H1 (cell line): Measurements from ENCODE around the gene FGF14. TPM values are rescaled to one million over a fixed set of nuclear protein-coding genes. Genes with fewer than 3 reads are reported as not detected.

Source experiments
- CTCF ChIA-PET: fragments of 300-600 bp; sonication (Branson Sonifier 250); formaldehyde crosslinking; loops from one replicate; lab custom pipeline; 2021; ENCODE audit not compliant: partially characterized antibody; lab: Charles Lee
- POLR2A ChIA-PET: fragments of 300-600 bp; sonication (Branson Sonifier 250); formaldehyde crosslinking; loops from one replicate; lab custom pipeline; 2021; ENCODE audit warnings: inconsistent platforms; ENCODE audit not compliant: partially characterized antibody; lab: Charles Lee
- DNase-seq, 2 experiments: peaks; one replicate each; pipeline versions ENCODE4 v3.0.0 to v3.0.0-alpha.2; 2010 to 2022; ENCODE audit warnings: low spot score in 2 of 2, low read depth in 1 of 2, mixed read lengths in 1 of 2
- FAIRE-seq: peaks from 2 replicates; lab custom pipeline; 2011; peaks lifted over from hg19 to GRCh38; lab: Jason Lieb, UNC
- H2AFZ ChIP-seq: 2 replicates; pipeline ENCODE4 v1.8.1; 2012; ENCODE audit warnings: low read length, inconsistent platforms
- H2AK5ac ChIP-seq: 2 replicates; pipeline ENCODE4 v1.6.1; 2013; ENCODE audit warnings: low read depth, low read length
- H2BK120ac ChIP-seq: replicated peaks from 2 replicates; pipeline ENCODE3; 2013; ENCODE audit warnings: low read depth, low read length, inconsistent platforms
- H2BK12ac ChIP-seq: 2 replicates; pipeline ENCODE4 v1.6.1; 2013; ENCODE audit warnings: low read depth, low read length
- H2BK15ac ChIP-seq: 2 replicates; pipeline ENCODE4 v1.6.1; 2013; ENCODE audit warnings: low read length
- H2BK20ac ChIP-seq: 2 replicates; pipeline ENCODE4 v1.6.1; 2013; ENCODE audit warnings: low read length
- H2BK5ac ChIP-seq: 2 replicates; pipeline ENCODE4 v1.6.1; 2013; ENCODE audit warnings: low read depth, low read length
- H3K14ac ChIP-seq: 2 replicates; pipeline ENCODE4 v1.6.1; 2013; ENCODE audit warnings: inconsistent platforms; ENCODE audit not compliant: insufficient read length
- H3K18ac ChIP-seq: 2 replicates; pipeline ENCODE4 v1.6.1; 2013; ENCODE audit warnings: low read length; ENCODE audit errors: extremely low read depth
- H3K23ac ChIP-seq: 2 replicates; pipeline ENCODE4 v1.6.1; 2013; ENCODE audit warnings: inconsistent platforms; ENCODE audit not compliant: insufficient read length
- H3K23me2 ChIP-seq: 2 replicates; pipeline ENCODE4 v1.6.1; 2013; ENCODE audit warnings: low read depth, low read length
- H3K27ac ChIP-seq: 2 replicates; pipeline ENCODE4 v1.6.1; 2011; ENCODE audit warnings: low read depth, low read length, inconsistent platforms
- H3K27me3 ChIP-seq, 4 experiments: replicated peaks in 1 of 4; 1 replicate in 1 of 4; 2 replicates in 3 of 4; pipeline versions ENCODE4 v1.6.1 to v1.8.1; 2011 to 2013; ENCODE audit warnings: low read length in 3 of 4, mild to moderate bottlenecking in 3 of 4, inconsistent platforms in 2 of 4, mixed read lengths in 2 of 4, moderate library complexity in 1 of 4; ENCODE audit not compliant: control insufficient read depth in 3 of 4, insufficient read depth in 3 of 4; ENCODE audit errors: extremely low read depth in 1 of 4
- H3K36me3 ChIP-seq, 4 experiments: 2 replicates each; pipeline versions ENCODE4 v1.6.1 to v1.8.1; 2011 to 2013; ENCODE audit warnings: mild to moderate bottlenecking in 4 of 4, low read length in 3 of 4, moderate library complexity in 2 of 4, control low read depth in 1 of 4, inconsistent platforms in 1 of 4; ENCODE audit not compliant: insufficient read depth in 4 of 4, control insufficient read depth in 2 of 4
- H3K4ac ChIP-seq: replicated peaks from 2 replicates; pipeline ENCODE3; 2013; ENCODE audit warnings: low read length, low read depth, mixed read lengths, inconsistent platforms; ENCODE audit not compliant: insufficient read length
- H3K4me1 ChIP-seq, 4 experiments: replicated peaks in 1 of 4; 1 replicate in 1 of 4; 2 replicates in 3 of 4; pipeline versions ENCODE4 v1.6.1 to v1.8.1; 2011 to 2013; ENCODE audit warnings: low read length in 3 of 4, inconsistent platforms in 2 of 4, mixed read lengths in 1 of 4; ENCODE audit not compliant: insufficient read depth in 4 of 4, control insufficient read depth in 3 of 4
- H3K4me2 ChIP-seq, 2 experiments: 2 replicates each; pipeline versions ENCODE4 v1.6.1 to v1.8.1; 2011 to 2013; ENCODE audit warnings: low read depth in 2 of 2, low read length in 2 of 2, control low read depth in 1 of 2, inconsistent platforms in 1 of 2, mild to moderate bottlenecking in 1 of 2; ENCODE audit not compliant: insufficient read depth in 1 of 2
- H3K4me3 ChIP-seq, 4 experiments: fragments of 200-600, 300-600 bp in 1 of 4; sonication (generic), shearing (Covaris generic), sonication (Bioruptor Twin) in 1 of 4; 2 replicates each; pipeline versions ENCODE4 v1.5.1 to v1.8.1; 2011 to 2016; ENCODE audit warnings: low read length in 4 of 4, low read depth in 3 of 4, control low read depth in 2 of 4, inconsistent platforms in 2 of 4, mild to moderate bottlenecking in 2 of 4, mixed read lengths in 1 of 4, moderate library complexity in 1 of 4; ENCODE audit not compliant: insufficient read depth in 2 of 4; ENCODE audit errors: extremely low read depth in 1 of 4
- H3K56ac ChIP-seq: replicated peaks from 2 replicates; pipeline ENCODE3; 2013; ENCODE audit warnings: low read depth, mild to moderate bottlenecking, mixed read lengths, low read length, inconsistent platforms; ENCODE audit not compliant: insufficient read length
- H3K79me1 ChIP-seq: 2 replicates; pipeline ENCODE4 v1.6.1; 2013; ENCODE audit warnings: low read depth, low read length, control low read depth
- H3K79me2 ChIP-seq, 2 experiments: 2 replicates each; pipeline versions ENCODE4 v1.6.1 to v1.8.1; 2012 to 2013; ENCODE audit warnings: low read length in 2 of 2, mild to moderate bottlenecking in 2 of 2, inconsistent platforms in 1 of 2; ENCODE audit not compliant: insufficient read depth in 2 of 2, control insufficient read depth in 1 of 2
- H3K9ac ChIP-seq, 4 experiments: replicated peaks in 1 of 4; 1 replicate in 1 of 4; 2 replicates in 3 of 4; pipeline versions ENCODE4 v1.6.1 to v1.8.1; 2011 to 2013; ENCODE audit warnings: low read depth in 3 of 4, low read length in 3 of 4, control low read depth in 2 of 4, mild to moderate bottlenecking in 2 of 4, moderate library complexity in 2 of 4, inconsistent platforms in 1 of 4; ENCODE audit errors: extremely low read depth in 1 of 4
- H3K9me3 ChIP-seq, 2 experiments: 2 replicates each; pipeline versions ENCODE4 v1.6.1 to v1.8.1; 2012 to 2013; ENCODE audit warnings: mild to moderate bottlenecking in 2 of 2, moderate library complexity in 2 of 2, control low read depth in 1 of 2, inconsistent platforms in 1 of 2, low read depth in 1 of 2, low read length in 1 of 2, mixed read lengths in 1 of 2; ENCODE audit not compliant: insufficient read depth in 2 of 2
- H4K20me1 ChIP-seq, 2 experiments: replicated peaks in 1 of 2; 2 replicates each; pipeline versions ENCODE3 to v1.8.1; 2011 to 2013; ENCODE audit warnings: inconsistent platforms in 2 of 2, low read length in 2 of 2, mild to moderate bottlenecking in 1 of 2; ENCODE audit not compliant: insufficient read depth in 2 of 2, control insufficient read depth in 1 of 2
- H4K5ac ChIP-seq: 2 replicates; pipeline ENCODE4 v1.6.1; 2013; ENCODE audit warnings: low read length, low read depth, mixed read lengths, inconsistent platforms; ENCODE audit not compliant: insufficient read length
- H4K8ac ChIP-seq: 2 replicates; pipeline ENCODE4 v1.8.0; 2013; ENCODE audit warnings: mild to moderate bottlenecking, moderate library complexity, low read length, inconsistent platforms; ENCODE audit not compliant: insufficient read depth; ENCODE audit errors: extremely low read depth
- H4K91ac ChIP-seq: replicated peaks from 2 replicates; pipeline ENCODE3; 2013; ENCODE audit warnings: low read length, mixed read lengths, inconsistent platforms; ENCODE audit not compliant: insufficient read length
- CBX5 ChIP-seq: fragments of 300-800, 300-1000 bp; sonication (generic); IDR thresholded peaks from 2 replicates; pipeline ENCODE4 v1.7.1; 2016; ENCODE audit warnings: antibody characterized with exemption, low read length, low read depth
- EP300 ChIP-seq, 2 experiments: IDR thresholded peaks; 1 replicate in 1 of 2; 2 replicates in 1 of 2; pipeline ENCODE4 v1.6.1; 2011 to 2012; ENCODE audit warnings: low read depth in 2 of 2, low read length in 2 of 2, mild to moderate bottlenecking in 2 of 2, borderline replicate concordance in 1 of 2, inconsistent platforms in 1 of 2, moderate library complexity in 1 of 2
- HDAC2 ChIP-seq, 2 experiments: fragments of 300-600 bp in 1 of 2; sonication (generic) in 1 of 2; IDR thresholded peaks; 2 replicates each; pipeline ENCODE4 v1.6.1; 2011 to 2012; ENCODE audit warnings: low read depth in 2 of 2, low read length in 2 of 2, mild to moderate bottlenecking in 2 of 2, moderate library complexity in 2 of 2, borderline replicate concordance in 1 of 2, inconsistent platforms in 1 of 2
- PHF8 ChIP-seq: fragments of 200-600 bp; sonication (generic); conservative IDR thresholded peaks from 2 replicates; pipeline ENCODE4 v1.7.1; 2012; ENCODE audit warnings: low read depth, mild to moderate bottlenecking, inconsistent platforms, low read length, moderate library complexity
- POU5F1 ChIP-seq: IDR thresholded peaks from 2 replicates; pipeline ENCODE4 v1.6.1; 2011; ENCODE audit warnings: low read depth, mild to moderate bottlenecking, low read length, moderate library complexity
- SAP30 ChIP-seq: fragments of 300-600 bp; sonication (generic); IDR thresholded peaks from 2 replicates; pipeline ENCODE4 v1.7.1; 2012; ENCODE audit warnings: low read length, moderate library complexity, mild to moderate bottlenecking, inconsistent platforms; ENCODE audit not compliant: insufficient read depth, insufficient replicate concordance
- SRF ChIP-seq: IDR thresholded peaks from 2 replicates; pipeline ENCODE4 v1.6.1; 2011; ENCODE audit warnings: mild to moderate bottlenecking, low read depth, low read length, moderate library complexity
- TCF12 ChIP-seq: IDR thresholded peaks from 2 replicates; pipeline ENCODE4 v1.6.1; 2011; ENCODE audit warnings: low read depth, mild to moderate bottlenecking, low read length
- ZNF274 ChIP-seq: IDR thresholded peaks from 2 replicates; pipeline ENCODE4 v1.7.0; 2012; ENCODE audit warnings: low read length, borderline replicate concordance; ENCODE audit errors: extremely low read depth
- polyA plus RNA-seq, 7 experiments: library from polyadenylated mRNA; depleted of rRNA in 3 of 7; stranded (reverse) in 5 of 7; unstranded in 2 of 7; fragments of >200 nt in 5 of 7; fragments of 200-250 nt in 2 of 7; gene quantifications; 1 replicate in 5 of 7; 2 replicates in 1 of 7; 4 replicates in 1 of 7; pipeline versions ENCODE4 v1.2.1 to v1.2.3, GENCODE V29; 2011 to 2013; ENCODE audit warnings: missing spikeins in 2 of 7, mixed read lengths in 2 of 7
- total RNA-seq: library from RNA; stranded (reverse); fragmentation: NEBNext Ultra II Directional; extraction: Animal tissue kit (Norgen Biotek cat#: 25700); gene quantifications from 2 replicates; pipeline ENCODE4 v1.2.1, GENCODE V29; 2021

The FGF14 gene
- total and polyA plus RNA-seq, 2 of the 8 experiments (the other 6 are each of a cell fraction or from before 2014, with no cell fraction given), result 0.05 to 0.58 TPM

DNA sequence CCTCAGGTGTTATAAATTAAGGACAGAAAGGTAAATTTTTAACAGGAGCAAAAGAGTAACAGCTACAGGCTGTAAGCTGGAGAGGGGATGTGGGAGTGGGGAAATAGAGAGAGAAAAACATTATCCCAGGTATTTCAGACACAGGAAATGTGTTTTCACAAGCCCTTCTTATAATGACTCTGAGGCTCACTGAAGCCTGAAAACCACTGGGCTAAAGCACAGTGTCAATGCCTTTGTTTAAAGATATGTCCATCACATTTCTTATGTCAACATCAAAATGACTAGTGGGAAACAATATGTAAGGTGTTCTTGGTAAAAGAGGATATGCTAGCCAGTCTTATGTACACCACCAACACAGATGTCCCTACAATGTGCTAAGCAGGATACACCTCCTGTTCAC, 365.9 kb downstream of the FGF14 start:
- H2AFZ ChIP-seq, result no peak overlapping the region
- no peak overlapping the region for H3K4me2 ChIP-seq
- no peak overlapping the region for H3K23ac ChIP-seq
- H2BK20ac ChIP-seq, result no peak overlapping the region
- H4K91ac ChIP-seq, result no peak overlapping the region
- H3K18ac ChIP-seq, result no peak overlapping the region
- H3K36me3 ChIP-seq, result no peaks in the 10 kb centered on the region
- no peak overlapping the region for H2BK15ac ChIP-seq
- no peak overlapping the region for H3K9ac ChIP-seq
- H3K4me1 ChIP-seq, result peaks cover 0 to 4% (median 0%) of the 10 kb centered on the region in 4 experiments; a peak in 2 of 7 replicates
- H3K27ac ChIP-seq, result no peak overlapping the region
- no peak overlapping the region for H4K5ac ChIP-seq
- no peak overlapping the region for H2AK5ac ChIP-seq
- no peaks in the 10 kb centered on the region for H3K79me2 ChIP-seq
- no peaks in the 10 kb centered on the region for H3K27me3 ChIP-seq
- H2BK5ac ChIP-seq, result no peak overlapping the region
- H3K9me3 ChIP-seq, result no peaks in the 10 kb centered on the region
- H3K14ac ChIP-seq, result no peak overlapping the region
- no peak for FAIRE-seq
- no peaks in the 10 kb centered on the region for H3K79me1 ChIP-seq
- H3K4ac ChIP-seq, result no peak overlapping the region
- H4K20me1 ChIP-seq, result no peaks in the 10 kb centered on the region
- TF ChIP-seq POU5F1 (no peak), CBX5 (no peak), SRF (no peak), SAP30 (no peak), TCF12 (no peak), EP300 (IDR thresholded peaks at IDR 0.05; ENCODE audit: borderline replicate concordance in 1 of 2, low read depth in 2 of 2, low read length in 2 of 2) (no peak), ZNF274 (no peak), PHF8 (no peak), HDAC2 (IDR thresholded peaks at IDR 0.05; ENCODE audit: borderline replicate concordance in 1 of 2, low read depth in 2 of 2, low read length in 2 of 2) (no peak)
- TF ChIP-seq, all 59 proteins: peak for 0
- H3K23me2 ChIP-seq, result no peaks in the 10 kb centered on the region
- H2BK12ac ChIP-seq, result no peak overlapping the region
- POLR2A ChIA-PET, result no interaction called here
- H3K56ac ChIP-seq, result no peak overlapping the region
- CTCF ChIA-PET, result interaction anchor here (0.6 kb wide), 1 partner anchor 16 kb away, joined by 3 read pairs; no protein-coding TSS in a partner anchor
- no peak overlapping the region for H4K8ac ChIP-seq
- no peak overlapping the region for H3K4me3 ChIP-seq
- DNase-seq, result no peak
- no peak overlapping the region for H2BK120ac ChIP-seq
